Measurements from ENCODE around the gene TCF25.

GRCh38 chr16:89867918-89868317, 5.5 kb upstream of the TCF25 start:
- TF ChIP-seq CTCF (IDR thresholded peaks at IDR 0.05) (no peak), POLR2A (IDR thresholded peaks at IDR 0.05) (no peak)

Measured in esophagus squamous epithelium (tissue), 4 donors.